A673 (cell line): Measurements from ENCODE around the gene GLT6D1. TPM values are rescaled to one million over a fixed set of nuclear protein-coding genes. Genes with fewer than 3 reads are reported as not detected.

Experiments used
- BruUV-seq: library from RNA; stranded (reverse); fragments of 400-500 nt; replicated peaks from 2 replicates; lab custom pipeline; 2021; lab: Mats Ljungman, UMichigan
- CTCF ChIA-PET: fragments of 300-600 bp; sonication (Branson Sonifier 250); formaldehyde crosslinking; loops from one replicate; lab custom pipeline; 2022; ENCODE audit warnings: antibody characterized with exemption; lab: Charles Lee
- POLR2A ChIA-PET: fragments of 300-600 bp; sonication (Branson Sonifier 250); formaldehyde crosslinking; loops from one replicate; lab custom pipeline; 2022; ENCODE audit warnings: antibody characterized with exemption; ENCODE audit not compliant: low non-redundant PET; lab: Charles Lee
- DNase-seq: peaks from one replicate; pipeline ENCODE4 v3.0.0-alpha.2; 2015; ENCODE audit warnings: low spot score
- H3K27ac ChIP-seq: fragments of 200-600 bp; sonication (generic); 2 replicates; pipeline ENCODE4 v1.5.1; 2016; ENCODE audit warnings: mixed run types, low read depth, mild to moderate bottlenecking, mixed read lengths, antibody characterized with exemption, low read length; ENCODE audit not compliant: poor library complexity, severe bottlenecking
- H3K27me3 ChIP-seq: fragments of 200-600 bp; sonication (generic); replicated peaks from 2 replicates; pipeline ENCODE4 v1.6.1; 2017; ENCODE audit warnings: mixed run types, low read depth, mild to moderate bottlenecking, mixed read lengths, antibody characterized with exemption, low read length; ENCODE audit not compliant: insufficient read depth, poor library complexity
- H3K36me3 ChIP-seq: fragments of 200-600 bp; sonication (generic); 2 replicates; pipeline ENCODE4 v1.6.1; 2016; ENCODE audit warnings: mixed run types, mild to moderate bottlenecking, mixed read lengths, antibody characterized with exemption, low read length; ENCODE audit not compliant: insufficient read depth, poor library complexity, severe bottlenecking
- H3K4me1 ChIP-seq: fragments of 200-600 bp; sonication (generic); 2 replicates; pipeline ENCODE4 v1.6.1; 2017; ENCODE audit warnings: mixed run types, mild to moderate bottlenecking, mixed read lengths, antibody characterized with exemption, low read length; ENCODE audit not compliant: insufficient read depth, poor library complexity, severe bottlenecking
- H3K4me3 ChIP-seq: fragments of 200-600 bp; sonication (generic); 2 replicates; pipeline ENCODE4 v1.5.1; 2016; ENCODE audit warnings: low read depth, mixed run types, mild to moderate bottlenecking, mixed read lengths, low read length; ENCODE audit not compliant: poor library complexity, severe bottlenecking
- H3K9me3 ChIP-seq: fragments of 200-600 bp; sonication (generic); 2 replicates; pipeline ENCODE4 v1.6.1; 2016; ENCODE audit warnings: mixed run types, low read depth, mild to moderate bottlenecking, mixed read lengths, antibody characterized with exemption, low read length; ENCODE audit not compliant: poor library complexity, severe bottlenecking
- CTCF ChIP-seq: fragments of 300-800, 200-600 bp; sonication (generic); conservative IDR thresholded peaks from 2 replicates; pipeline ENCODE4 v1.5.1; 2017; ENCODE audit warnings: low read depth, mild to moderate bottlenecking, antibody characterized with exemption, low read length, moderate library complexity, mixed read lengths
- EZH2 ChIP-seq: fragments of 200-600 bp; sonication (generic); IDR thresholded peaks from 2 replicates; pipeline ENCODE4 v1.6.1; 2017; ENCODE audit warnings: borderline replicate concordance, low read depth, mild to moderate bottlenecking, mixed read lengths, antibody characterized with exemption, low read length; ENCODE audit not compliant: poor library complexity, severe bottlenecking
- intact Hi-C: fragments of 100-400 bp; cut with micrococcal nuclease; formaldehyde crosslinking; loops from one replicate; pipeline ENCODE4 v1.10.0; 2022; ENCODE audit not compliant: unreplicated experiment
- total RNA-seq: library from RNA; stranded (reverse); gene quantifications from 2 replicates; pipeline ENCODE4 v1.2.3, GENCODE V29; 2021

The GLT6D1 gene
- total RNA-seq, 1 experiment from 2014 or later = not detected

GRCh38 chr9:135614821-135615665 lies 24.3 kb downstream of the GLT6D1 start:
- H3K27me3 ChIP-seq = peaks cover 6% of the 10 kb centered on the region
- no peaks in the 10 kb centered on the region for H3K4me1 ChIP-seq
- CTCF ChIA-PET = no interaction called here
- intact Hi-C loops = no loop called here
- POLR2A ChIA-PET = no interaction called here
- TF ChIP-seq EZH2 (no peak), CTCF (no peak)
- H3K9me3 ChIP-seq = no peaks in the 10 kb centered on the region
- H3K27ac ChIP-seq = no peak overlapping the region
- DNase-seq = no peak
- BruUV-seq = no TSS peak
- H3K36me3 ChIP-seq = no peaks in the 10 kb centered on the region
- H3K4me3 ChIP-seq = no peak overlapping the region

- intact Hi-C loops = no loop called here
- BruUV-seq = no TSS peak
- no peak overlapping the region for H3K27ac ChIP-seq
- TF ChIP-seq EZH2 = no peak
- no peak for TF ChIP-seq CTCF
- ChIA-PET CTCF (no interaction called here), POLR2A (no interaction called here)
- H3K27me3 ChIP-seq = peaks cover 3% of the 10 kb centered on the region
- DNase-seq = no peak
- no peaks in the 10 kb centered on the region for H3K9me3 ChIP-seq
- no peaks in the 10 kb centered on the region for H3K36me3 ChIP-seq
- no peak overlapping the region for H3K4me3 ChIP-seq
- no peaks in the 10 kb centered on the region for H3K4me1 ChIP-seq
Measured at GRCh38 chr9:135613946-135614805, 25.2 kb downstream of the GLT6D1 start.

- BruUV-seq = no TSS peak
- Histone ChIP-seq H3K36me3 (no peaks in the 10 kb centered on the region), H3K9me3 (no peaks in the 10 kb centered on the region), H3K4me3 (no peak overlapping the region), H3K27me3 (no peaks in the 10 kb centered on the region), H3K27ac (no peak overlapping the region), H3K4me1 (no peaks in the 10 kb centered on the region)
- intact Hi-C loops = no loop called here
- ChIA-PET POLR2A (no interaction called here), CTCF (no interaction called here)
- TF ChIP-seq CTCF = no peak
- TF ChIP-seq EZH2 = no peak
- no peak for DNase-seq
Measured at GRCh38 chr9:135612981-135613910, 26.1 kb downstream of the GLT6D1 start.
